GM18861 (cell line): ENCODE results near the gene GCM1.

Experiments used
- ATAC-seq: cut with Tn5 transposase; IDR thresholded peaks from one replicate; pipeline ENCODE4 v1.9.1; 2021; ENCODE audit not compliant: unreplicated experiment

The GCM1 gene

DNA sequence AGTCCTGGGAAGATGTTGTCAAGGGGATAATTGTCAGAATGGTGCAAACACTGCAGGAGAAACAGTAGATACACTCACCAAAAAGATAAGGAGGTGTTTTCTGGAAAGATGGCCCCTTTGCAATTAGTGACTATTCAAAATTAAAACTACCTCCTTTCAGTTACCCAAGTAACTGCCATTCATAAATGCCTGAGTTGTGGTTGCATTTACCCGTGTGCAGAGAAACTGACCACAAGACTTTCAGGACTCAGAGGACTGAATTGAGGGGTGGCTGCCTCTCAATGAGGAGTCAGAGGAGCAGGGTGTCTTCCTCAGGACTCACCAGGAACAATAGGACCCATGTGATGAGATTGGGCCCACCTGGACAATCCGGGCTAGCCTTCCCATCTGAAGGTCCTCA, 39.0 kb downstream of the GCM1 start:
- ATAC-seq, result peak; percentile 69

DNA sequence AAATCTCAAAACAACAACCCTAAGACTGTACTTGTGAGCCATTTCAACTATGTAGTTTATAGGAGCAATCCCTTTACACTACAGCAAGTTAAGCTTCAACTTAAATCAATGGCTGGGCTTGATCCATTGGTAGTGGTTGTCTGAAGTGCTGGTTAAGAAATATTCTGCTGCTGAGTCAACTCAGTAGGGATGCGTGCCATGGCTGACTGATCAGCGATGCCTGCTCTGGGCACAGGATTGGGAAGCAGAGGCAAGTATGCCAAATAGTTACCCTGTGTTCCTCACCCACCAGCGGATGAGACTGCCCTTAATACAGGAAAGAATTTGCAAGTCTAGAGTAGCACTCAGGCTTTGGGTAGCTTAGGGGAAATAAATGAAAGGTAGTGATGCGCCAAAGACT, 41.5 kb downstream of the GCM1 start:
- ATAC-seq, result no peak

DNA sequence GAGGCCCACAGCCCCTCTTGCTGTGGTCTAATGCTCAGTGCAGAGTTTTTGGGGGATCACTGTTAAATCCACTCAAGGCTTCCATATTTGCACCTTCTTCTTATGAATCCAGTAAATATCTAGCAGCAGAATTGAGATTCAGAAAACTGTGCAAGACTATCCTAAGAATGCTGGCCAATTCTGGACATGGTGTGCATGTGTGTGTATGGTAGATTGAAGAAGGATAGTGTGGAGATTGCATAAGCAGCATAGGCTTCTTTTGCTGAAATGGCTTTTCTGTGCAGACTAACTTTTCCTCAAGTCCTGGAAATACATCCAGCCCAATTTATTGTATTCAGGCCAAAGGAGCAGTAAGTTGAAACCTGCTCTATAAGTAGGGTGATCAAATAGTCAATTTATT, 43.7 kb downstream of the GCM1 start:
- no peak for ATAC-seq

DNA sequence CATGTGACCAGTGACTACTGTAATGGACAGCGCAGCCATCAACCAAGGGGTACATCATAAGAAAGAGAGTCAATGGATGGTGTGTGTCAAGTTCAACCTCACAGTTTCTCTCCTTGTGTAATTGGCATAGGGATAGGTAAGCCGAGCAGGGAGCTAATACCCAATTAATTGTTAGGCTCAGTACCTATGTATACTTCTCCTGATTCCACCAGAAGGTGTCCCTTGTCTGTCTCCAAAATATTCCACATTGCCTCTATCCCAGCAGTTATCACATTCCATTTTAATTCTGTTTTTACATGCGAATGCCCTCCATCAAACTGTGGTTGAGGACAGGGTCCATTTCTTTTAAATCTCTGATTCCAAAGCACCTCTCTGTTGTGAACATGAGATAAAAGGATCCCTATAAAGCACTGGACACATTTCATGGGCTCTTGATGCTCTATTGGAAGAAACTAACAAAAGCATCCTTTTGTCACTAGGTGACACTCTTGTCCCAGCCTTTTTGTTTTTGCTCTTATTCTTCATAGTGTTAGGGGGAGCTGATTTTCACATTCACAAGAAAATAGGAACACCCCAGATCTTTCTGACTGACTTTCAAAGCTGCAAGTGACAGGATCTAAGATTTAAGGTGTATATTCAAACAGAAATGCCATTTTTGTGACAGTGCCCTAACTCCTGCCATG, 44.5 kb downstream of the GCM1 start:
- no peak for ATAC-seq

DNA sequence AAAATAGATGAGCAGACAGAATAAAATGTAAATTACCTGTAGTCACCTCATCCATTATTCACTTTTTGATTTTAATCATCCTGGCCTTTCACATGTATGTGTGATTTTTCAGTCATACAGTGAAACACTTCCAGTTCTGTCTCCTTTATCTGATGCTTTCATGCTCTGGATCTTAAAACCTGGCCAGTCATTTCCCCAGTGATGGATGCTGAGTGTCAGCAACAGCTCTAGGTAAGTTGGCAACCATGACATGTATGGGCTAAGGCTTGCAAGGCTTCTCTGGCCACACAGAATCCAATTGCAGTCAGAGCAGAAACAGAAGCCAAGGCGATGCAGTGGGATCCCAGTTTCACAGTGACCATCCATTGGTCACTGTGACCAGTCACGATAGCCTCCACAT, 47.6 kb downstream of the GCM1 start:
- ATAC-seq, result no peak

DNA sequence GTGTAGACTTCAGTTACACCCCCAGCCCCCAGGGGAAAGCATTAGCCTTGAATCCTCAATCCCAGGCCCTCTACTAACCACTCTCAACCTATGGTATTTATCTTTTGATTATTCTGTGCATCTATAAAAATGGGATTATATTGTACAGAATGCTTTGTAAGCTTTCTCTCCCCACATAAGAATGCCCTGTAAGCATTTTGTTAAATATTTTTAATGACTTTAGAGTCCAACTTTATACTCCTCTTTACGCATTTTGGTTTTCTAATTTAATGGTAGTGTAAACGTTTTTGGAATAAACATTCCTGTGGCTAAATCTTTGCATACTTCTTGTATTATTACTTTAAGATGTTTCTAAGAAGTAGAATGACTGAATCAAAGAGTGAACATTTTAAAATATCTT, 48.1 kb downstream of the GCM1 start:
- no peak for ATAC-seq

DNA sequence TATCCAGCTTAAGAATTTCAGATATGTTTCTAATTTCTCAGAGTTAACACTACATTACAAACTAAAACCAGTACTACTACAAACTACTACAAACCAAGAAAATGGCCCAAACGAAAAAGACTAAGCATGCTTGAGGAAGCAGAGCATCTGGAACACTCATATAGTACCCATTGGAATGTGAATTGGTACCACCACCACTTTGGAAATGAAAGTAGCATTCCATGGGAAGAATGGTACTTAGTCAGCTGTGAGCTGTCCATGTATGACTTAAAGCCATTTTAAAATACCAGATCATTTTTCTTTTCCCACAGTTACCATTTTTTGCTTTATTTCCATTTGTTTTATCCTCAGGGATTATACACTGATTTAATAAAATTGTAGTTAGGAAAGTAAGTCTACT, 52.9 kb downstream of the GCM1 start:
- no peak for ATAC-seq

DNA sequence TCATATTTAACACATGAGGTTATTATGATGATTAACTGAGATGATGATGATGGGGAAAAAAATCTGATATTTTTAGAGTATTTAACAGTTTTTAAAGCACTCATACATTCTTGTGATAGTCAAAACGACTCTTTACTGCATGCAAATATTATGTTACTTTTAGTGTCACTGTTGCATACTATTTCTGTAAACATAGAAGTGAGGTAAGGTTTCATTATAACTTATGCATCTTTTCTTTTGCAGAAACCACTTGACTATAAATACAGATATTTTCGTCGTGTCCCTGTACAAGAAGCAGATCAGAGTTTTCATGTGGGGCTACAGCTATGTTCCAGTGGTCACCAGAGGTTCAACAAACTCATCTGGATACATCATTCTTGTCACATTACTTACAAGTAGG, 53.4 kb downstream of the GCM1 start:
- ATAC-seq, result no peak

DNA sequence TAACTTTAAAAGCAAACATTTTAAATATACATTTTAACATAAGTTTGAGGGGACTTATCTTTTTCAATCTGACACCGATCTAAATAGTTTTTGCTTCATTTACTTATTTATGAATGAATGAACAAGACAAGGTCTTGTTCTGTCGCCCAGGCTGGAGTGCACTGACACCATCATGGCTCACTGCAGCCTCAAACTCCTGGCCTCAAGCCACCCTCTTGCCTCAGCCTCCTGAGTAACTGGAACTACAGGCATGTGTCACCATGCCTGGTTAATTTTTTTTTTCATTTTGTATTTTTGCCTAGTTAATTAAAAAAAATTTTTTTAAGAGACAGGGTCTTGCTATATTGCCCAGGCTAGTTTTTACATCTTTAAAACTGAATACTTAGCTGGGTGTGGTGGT, 58.1 kb downstream of the GCM1 start:
- ATAC-seq, result no peak

DNA sequence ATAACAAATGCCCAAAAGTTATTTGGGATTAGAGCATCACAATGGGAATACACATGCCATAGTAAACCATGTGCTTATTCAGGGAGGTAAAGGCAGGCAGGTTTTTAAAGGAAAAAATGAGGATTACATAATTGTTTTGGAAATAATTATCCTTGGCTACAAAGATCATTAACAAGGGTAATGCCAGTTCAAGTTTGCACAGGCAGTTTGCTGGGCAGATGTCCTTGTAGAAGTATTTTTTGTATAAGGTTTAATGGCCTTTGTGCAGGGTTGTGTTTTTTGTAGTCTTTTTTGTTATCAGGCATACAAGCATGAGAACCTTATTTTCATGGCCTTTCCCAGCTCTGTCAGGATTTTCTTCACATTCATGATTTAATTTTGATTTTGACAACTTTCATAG, 58.7 kb downstream of the GCM1 start:
- no peak for ATAC-seq

DNA sequence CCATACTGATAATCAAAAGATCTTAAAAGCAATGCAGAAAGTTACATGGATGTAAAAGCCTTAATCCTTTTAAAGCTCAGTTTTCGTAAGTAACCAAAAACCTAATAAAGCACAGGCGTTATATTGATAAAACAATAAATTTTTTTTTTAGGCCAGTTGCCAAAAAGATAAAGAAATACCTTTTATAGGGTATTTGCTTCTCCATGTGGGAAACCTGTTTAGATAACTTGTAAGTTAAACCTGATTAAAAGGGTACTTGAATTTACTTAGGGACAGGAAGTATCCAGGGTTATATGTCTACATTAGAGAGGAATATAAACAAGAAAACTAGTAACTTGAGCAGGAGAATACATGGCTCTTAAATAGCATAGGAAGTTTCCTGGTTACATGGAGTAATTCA, 62.3 kb downstream of the GCM1 start:
- ATAC-seq, result no peak

DNA sequence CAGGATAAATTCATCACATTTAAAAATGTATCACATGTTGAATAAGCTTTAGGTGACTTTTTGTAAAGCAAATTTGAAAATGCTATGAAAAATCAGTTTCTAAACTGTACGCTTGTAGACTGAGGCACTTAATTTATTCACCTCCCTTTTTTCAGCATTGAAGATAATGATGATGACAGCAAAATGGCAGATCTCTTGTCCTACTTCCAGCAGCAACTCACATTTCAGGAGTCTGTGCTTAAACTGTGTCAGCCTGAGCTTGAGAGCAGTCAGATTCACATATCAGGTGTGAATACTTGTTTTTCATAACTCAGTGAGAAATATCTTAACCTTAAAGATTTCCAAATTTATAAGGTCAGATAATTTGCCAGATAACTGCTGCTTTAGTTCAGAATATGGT, 67.8 kb downstream of the GCM1 start:
- ATAC-seq, result no peak
